ENCODE data around the gene ZNF549. TPM values are rescaled to one million over a fixed set of nuclear protein-coding genes. Genes with fewer than 3 reads are reported as not detected.
"Not testable (repeated sequence)": the region's sequence is repeated elsewhere in the genome, so short reads cannot be mapped to it uniquely, and the experiment has no call there.

ZNF549 gene
- total and polyA plus RNA-seq, 2 donors (not counting 1 experiment from before 2014, with no cell fraction given): 5.4 to 23.0 TPM

- H3K9ac ChIP-seq (ENCODE audit: low read length): no peak overlapping the region
- intact Hi-C loops (cut with micrococcal nuclease): no loop called here
- peaks cover 7 to 34% of the 10 kb centered on the region in 2 experiments for H3K36me3 ChIP-seq (replicated peaks in 1 of 2; ENCODE audit: control extremely low read depth in 1 of 2, control insufficient read depth in 1 of 2, extremely low read depth in 1 of 2, insufficient read depth in 2 of 2, low read length in 1 of 2)
- H3K4me1 ChIP-seq (ENCODE audit: control insufficient read depth in 2 of 2, insufficient read depth in 2 of 2, low read length in 2 of 2): no peaks in the 10 kb centered on the region
- no peaks in the 10 kb centered on the region for H3K79me2 ChIP-seq (ENCODE audit: control insufficient read depth, insufficient read depth, low read length)
- Mint-ChIP-seq H3K27ac (no peak overlapping the region), H3K9me3 (ENCODE audit: insufficient read depth) (peaks cover 26% of the 10 kb centered on the region), H3K4me3 (no peak overlapping the region), H3K27me3 (no peaks in the 10 kb centered on the region), H3K4me1 (no peaks in the 10 kb centered on the region)
- TF ChIP-seq EZH2 (IDR thresholded peaks at IDR 0.05; ENCODE audit: borderline replicate concordance, insufficient read depth, low read depth, low read length, poor library complexity, severe bottlenecking) (no peak), CTCF (IDR thresholded peaks at IDR 0.05) (no peak)
- H4K20me1 ChIP-seq (ENCODE audit: control insufficient read depth, insufficient read depth, low read length, poor library complexity, severe bottlenecking): no peaks in the 10 kb centered on the region
- H3K27ac ChIP-seq (ENCODE audit: low read length in 2 of 2): no peak overlapping the region
- ATAC-seq (ENCODE audit: low read depth) (no peak), DNase-seq (no peak)
- ChIA-PET POLR2A (no interaction called here), CTCF (no interaction called here)
- no peak overlapping the region for H2AFZ ChIP-seq (ENCODE audit: insufficient read depth, low read depth, low read length, poor library complexity, severe bottlenecking)
- WGBS (ENCODE audit: insufficient coverage): 96% methylated on average over 4 of the region's 6 CpGs
- H3K4me3 ChIP-seq (ENCODE audit: control extremely low read depth in 1 of 5, extremely low read depth in 1 of 5, insufficient read depth in 1 of 5, low read depth in 2 of 5, low read length in 4 of 5): no peak overlapping the region
- H3K9me3 ChIP-seq (ENCODE audit: control extremely low read depth in 1 of 3, control insufficient read depth in 2 of 3, insufficient read depth in 1 of 3, low read length in 2 of 3): peaks cover 14 to 51% (median 26%) of the 10 kb centered on the region in 3 donors
- H3K27me3 ChIP-seq (replicated peaks in 1 of 4; ENCODE audit: control extremely low read depth in 1 of 4, control insufficient read depth in 3 of 4, insufficient read depth in 4 of 4, low read length in 3 of 4): no peaks in the 10 kb centered on the region
- no peak overlapping the region for H3K4me2 ChIP-seq (replicated peaks; ENCODE audit: low read depth, low read length, poor library complexity, severe bottlenecking)
Measured at GRCh38 chr19:57512845-57513244, 14.3 kb upstream of the ZNF549 start.

GRCh38 chr19:57515255-57515654 lies 11.9 kb upstream of the ZNF549 start:
- H3K27ac Mint-ChIP-seq: no peak overlapping the region
- 76% methylated on average over 5 of the region's 5 CpGs for WGBS (ENCODE audit: insufficient coverage)
- Histone ChIP-seq H3K4me1 (ENCODE audit: control insufficient read depth in 2 of 2, insufficient read depth in 2 of 2, low read length in 2 of 2) (no peaks in the 10 kb centered on the region), H3K27ac (ENCODE audit: low read length in 2 of 2) (no peak overlapping the region), H3K79me2 (ENCODE audit: control insufficient read depth, insufficient read depth, low read length) (no peaks in the 10 kb centered on the region), H2AFZ (ENCODE audit: insufficient read depth, low read depth, low read length, poor library complexity, severe bottlenecking) (no peak overlapping the region), H3K36me3 (replicated peaks in 1 of 2; ENCODE audit: control extremely low read depth in 1 of 2, control insufficient read depth in 1 of 2, extremely low read depth in 1 of 2, insufficient read depth in 2 of 2, low read length in 1 of 2) (peaks cover 6 to 23% of the 10 kb centered on the region in 2 experiments), H3K9me3 (ENCODE audit: control extremely low read depth in 1 of 3, control insufficient read depth in 2 of 3, insufficient read depth in 1 of 3, low read length in 2 of 3) (peaks cover 11 to 48% (median 29%) of the 10 kb centered on the region in 3 donors), H4K20me1 (ENCODE audit: control insufficient read depth, insufficient read depth, low read length, poor library complexity, severe bottlenecking) (no peaks in the 10 kb centered on the region), H3K4me2 (replicated peaks; ENCODE audit: low read depth, low read length, poor library complexity, severe bottlenecking) (no peak overlapping the region), H3K27me3 (replicated peaks in 1 of 4; ENCODE audit: control extremely low read depth in 1 of 4, control insufficient read depth in 3 of 4, insufficient read depth in 4 of 4, low read length in 3 of 4) (no peaks in the 10 kb centered on the region), H3K4me3 (ENCODE audit: control extremely low read depth in 1 of 5, extremely low read depth in 1 of 5, insufficient read depth in 1 of 5, low read depth in 2 of 5, low read length in 4 of 5) (no peak overlapping the region), H3K9ac (ENCODE audit: low read length) (no peak overlapping the region)
- H3K4me1 Mint-ChIP-seq: no peaks in the 10 kb centered on the region
- intact Hi-C loops (cut with micrococcal nuclease): no loop called here
- TF ChIP-seq CTCF (IDR thresholded peaks at IDR 0.05) (no peak), EZH2 (IDR thresholded peaks at IDR 0.05; ENCODE audit: borderline replicate concordance, insufficient read depth, low read depth, low read length, poor library complexity, severe bottlenecking) (no peak)
- ATAC-seq (ENCODE audit: low read depth): no peak
- ChIA-PET POLR2A (no interaction called here), CTCF (no interaction called here)
- H3K27me3 Mint-ChIP-seq: no peaks in the 10 kb centered on the region
- peaks cover 15% of the 10 kb centered on the region for H3K9me3 Mint-ChIP-seq (ENCODE audit: insufficient read depth)
- no peak overlapping the region for H3K4me3 Mint-ChIP-seq
- no peak for DNase-seq

DNA sequence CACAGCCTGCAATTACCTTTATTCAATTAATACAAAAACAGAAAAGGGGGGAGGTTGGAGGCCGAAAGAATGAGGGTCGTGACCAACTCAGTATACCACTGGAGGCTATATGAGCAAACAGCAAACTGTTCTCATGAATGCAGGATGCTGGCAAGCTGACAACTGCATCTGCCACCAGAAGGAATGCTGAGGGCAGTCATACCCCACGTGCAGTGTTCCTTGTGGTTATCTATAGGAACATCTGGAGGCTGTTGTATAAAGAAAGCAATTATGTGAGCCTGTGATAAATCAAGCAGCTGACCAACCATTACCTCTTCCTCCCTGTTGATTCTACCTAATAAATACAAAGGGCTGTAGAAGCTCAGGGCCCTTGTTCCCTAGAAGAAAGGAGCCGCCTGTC lies 9.1 kb upstream of the ZNF549 start:
- H2AFZ ChIP-seq (ENCODE audit: insufficient read depth, low read depth, low read length, poor library complexity, severe bottlenecking); H3K79me2 ChIP-seq (ENCODE audit: control insufficient read depth, insufficient read depth, low read length); H3K4me1 ChIP-seq (ENCODE audit: control insufficient read depth in 2 of 2, insufficient read depth in 2 of 2, low read length in 2 of 2); H3K27me3 Mint-ChIP-seq; CTCF ChIA-PET; ATAC-seq (ENCODE audit: low read depth); H3K4me3 Mint-ChIP-seq; H3K27ac ChIP-seq (ENCODE audit: low read length in 2 of 2); H3K27me3 ChIP-seq (replicated peaks in 1 of 4; ENCODE audit: control extremely low read depth in 1 of 4, control insufficient read depth in 3 of 4, insufficient read depth in 4 of 4, low read length in 3 of 4); POLR2A ChIA-PET; DNase-seq; H3K4me3 ChIP-seq (ENCODE audit: control extremely low read depth in 1 of 5, extremely low read depth in 1 of 5, insufficient read depth in 1 of 5, low read depth in 2 of 5, low read length in 4 of 5); H3K27ac Mint-ChIP-seq; H4K20me1 ChIP-seq (ENCODE audit: control insufficient read depth, insufficient read depth, low read length, poor library complexity, severe bottlenecking); H3K4me2 ChIP-seq (replicated peaks; ENCODE audit: low read depth, low read length, poor library complexity, severe bottlenecking); intact Hi-C loops (cut with micrococcal nuclease); H3K9ac ChIP-seq (ENCODE audit: low read length); H3K4me1 Mint-ChIP-seq: not testable (repeated sequence)
- peaks cover 5 to 23% of the 10 kb centered on the region in 2 experiments for H3K36me3 ChIP-seq (replicated peaks in 1 of 2; ENCODE audit: control extremely low read depth in 1 of 2, control insufficient read depth in 1 of 2, extremely low read depth in 1 of 2, insufficient read depth in 2 of 2, low read length in 1 of 2)
- peaks cover 13% of the 10 kb centered on the region for H3K9me3 Mint-ChIP-seq (ENCODE audit: insufficient read depth)
- H3K9me3 ChIP-seq (ENCODE audit: control extremely low read depth in 1 of 3, control insufficient read depth in 2 of 3, insufficient read depth in 1 of 3, low read length in 2 of 3): peaks cover 7 to 28% (median 15%) of the 10 kb centered on the region in 3 donors
- WGBS (ENCODE audit: insufficient coverage): 92% methylated on average over 2 of the region's 4 CpGs
